GM18502 (cell line): Measurements from ENCODE around the gene UBR7.
"Not testable (repeated sequence)": the region's sequence is repeated elsewhere in the genome, so short reads cannot be mapped to it uniquely, and the experiment has no call there.

Experiments
- ATAC-seq: cut with Tn5 transposase; IDR thresholded peaks from one replicate; pipeline ENCODE4 v1.9.1; 2021; ENCODE audit warnings: mild to moderate bottlenecking; ENCODE audit not compliant: unreplicated experiment, poor library complexity

The UBR7 gene, protein sequence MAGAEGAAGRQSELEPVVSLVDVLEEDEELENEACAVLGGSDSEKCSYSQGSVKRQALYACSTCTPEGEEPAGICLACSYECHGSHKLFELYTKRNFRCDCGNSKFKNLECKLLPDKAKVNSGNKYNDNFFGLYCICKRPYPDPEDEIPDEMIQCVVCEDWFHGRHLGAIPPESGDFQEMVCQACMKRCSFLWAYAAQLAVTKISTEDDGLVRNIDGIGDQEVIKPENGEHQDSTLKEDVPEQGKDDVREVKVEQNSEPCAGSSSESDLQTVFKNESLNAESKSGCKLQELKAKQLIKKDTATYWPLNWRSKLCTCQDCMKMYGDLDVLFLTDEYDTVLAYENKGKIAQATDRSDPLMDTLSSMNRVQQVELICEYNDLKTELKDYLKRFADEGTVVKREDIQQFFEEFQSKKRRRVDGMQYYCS

DNA sequence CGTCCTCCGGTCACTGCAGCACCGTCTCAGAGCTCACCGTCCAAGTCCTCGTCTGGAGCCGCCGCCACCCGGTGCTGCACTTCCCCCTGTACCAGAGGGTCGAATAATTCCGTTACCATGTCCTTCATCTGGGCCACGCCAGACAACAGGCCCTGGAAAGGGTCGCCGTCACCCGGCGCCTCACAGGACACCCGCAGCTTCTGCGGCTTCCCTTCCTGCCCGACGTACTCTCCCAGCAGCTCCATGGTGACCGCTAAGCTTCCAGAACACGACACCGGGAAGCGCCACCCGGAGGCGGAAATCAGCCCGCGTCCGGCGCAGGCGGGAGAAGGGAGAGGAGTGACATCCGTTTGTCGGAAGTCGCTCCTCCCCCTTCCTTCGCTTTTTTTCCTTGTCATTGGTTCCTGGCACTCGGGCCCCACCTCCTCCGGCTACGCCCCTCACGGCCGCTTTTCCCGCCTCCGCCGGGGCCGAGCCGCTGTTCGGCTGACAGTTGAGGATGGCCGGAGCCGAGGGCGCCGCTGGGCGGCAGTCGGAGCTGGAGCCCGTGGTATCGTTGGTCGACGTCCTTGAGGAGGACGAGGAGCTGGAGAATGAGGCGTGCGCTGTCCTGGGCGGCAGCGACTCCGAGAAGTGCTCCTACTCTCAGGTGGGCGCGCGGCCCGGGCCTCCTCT is at the start of gene UBR7, which contains the start of gene GON7:
TSS of gene UBR7 (plus strand) at position 464 of the 675 bp plus-strand sequence. CDS start at position 500, 36 bp downstream.
TSS of gene GON7 (minus strand) at position 273 of the 675 bp plus-strand sequence. CDS start at position 245, 28 bp downstream.
- ATAC-seq: peak; percentile 80

DNA sequence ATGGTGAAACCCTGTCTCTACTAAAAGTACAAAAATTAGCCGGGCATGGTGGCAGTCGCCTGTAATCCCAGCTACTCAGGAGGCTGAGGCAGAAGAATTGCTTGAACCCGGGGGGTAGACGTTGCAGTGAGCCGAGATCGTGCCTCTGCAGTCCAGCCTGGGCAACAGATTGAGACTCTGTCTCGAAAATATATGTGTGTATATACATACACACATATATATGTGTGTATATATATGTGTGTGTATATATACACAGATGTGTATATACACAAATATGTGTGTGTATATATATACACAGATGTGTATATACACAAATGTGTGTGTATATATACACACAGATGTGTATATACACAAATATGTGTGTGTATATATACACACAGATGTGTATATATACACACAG is 48.7 kb upstream of the UBR7 start:
- ATAC-seq: not testable (repeated sequence)

DNA sequence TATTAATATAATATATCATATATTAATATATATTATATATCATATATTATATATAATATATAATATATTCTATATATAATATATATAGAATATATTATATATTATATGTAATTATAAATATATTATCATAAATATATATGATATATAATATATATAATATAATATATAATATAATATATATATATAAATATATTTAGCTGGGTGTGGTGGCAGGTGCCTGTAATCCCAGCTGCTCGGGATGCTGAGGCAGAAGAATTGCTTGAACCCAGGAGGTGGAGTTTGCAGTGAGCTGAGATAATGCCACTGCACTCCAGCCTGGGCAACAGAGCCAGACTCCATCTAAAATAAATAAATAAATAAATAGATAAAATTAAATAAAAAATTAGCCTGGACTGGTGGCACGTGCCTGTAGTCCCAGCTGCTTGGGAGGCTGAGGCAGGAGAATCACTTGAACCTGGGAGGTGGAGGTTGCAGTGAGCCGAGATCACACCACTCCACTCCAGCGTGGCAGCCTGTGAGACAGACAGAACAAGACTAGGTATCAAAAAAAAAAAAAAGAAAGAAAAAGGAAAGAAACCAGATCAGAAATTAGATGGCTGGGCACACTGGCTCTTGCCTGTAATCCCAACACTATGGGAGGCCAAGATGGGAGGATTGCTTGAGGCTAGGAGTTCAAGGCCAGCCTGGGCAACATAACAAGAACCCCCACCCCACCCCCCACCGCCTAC is 47.3 kb upstream of the UBR7 start:
- not testable (repeated sequence) for ATAC-seq

DNA sequence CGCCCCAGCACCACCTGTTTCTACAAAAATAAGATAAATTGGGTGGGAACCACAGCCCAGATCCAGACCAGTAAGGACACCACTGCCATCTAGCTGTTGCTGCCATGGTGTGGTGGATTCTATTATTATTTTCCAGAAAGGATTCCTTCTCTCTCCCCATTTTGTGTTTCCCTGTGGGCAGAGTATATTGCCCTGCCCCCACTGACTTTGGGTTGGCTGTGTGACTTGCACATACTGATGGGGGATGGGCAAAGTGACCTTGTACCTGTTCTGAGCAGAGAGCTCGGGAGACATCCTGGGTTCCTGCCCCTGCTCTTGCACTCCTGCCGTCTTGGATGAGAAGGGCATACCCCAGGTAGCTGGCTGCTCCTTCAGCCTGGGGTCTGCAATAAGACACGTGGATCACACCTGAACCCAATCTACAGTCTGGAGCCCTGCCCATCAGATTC is 46.7 kb upstream of the UBR7 start:
- no peak for ATAC-seq

DNA sequence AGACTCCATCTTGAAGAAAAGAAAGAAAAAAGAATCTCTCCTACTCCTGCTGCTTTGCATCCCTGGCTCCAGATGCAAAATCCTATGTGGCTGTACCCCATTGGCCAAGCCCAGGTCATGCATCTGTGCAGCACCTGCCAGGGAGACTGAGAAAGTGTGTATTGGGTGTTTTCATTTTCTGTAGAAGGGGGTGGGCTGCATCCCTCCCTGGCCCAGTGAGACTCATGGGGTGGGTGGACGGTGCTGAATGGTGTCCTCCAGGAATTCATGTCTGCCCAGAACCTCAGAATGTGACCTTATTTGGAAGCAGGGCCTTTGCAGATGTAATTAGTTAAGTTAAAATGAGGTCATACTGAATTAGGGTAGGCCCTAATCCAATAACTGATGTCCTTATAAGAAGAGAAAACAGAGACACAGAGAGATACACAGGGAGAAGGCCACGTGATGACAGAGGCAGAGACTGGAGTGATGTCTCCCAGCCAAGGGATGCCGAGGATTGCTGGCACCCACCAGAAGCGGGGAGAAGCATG is 45.6 kb upstream of the UBR7 start:
- ATAC-seq: no peak

DNA sequence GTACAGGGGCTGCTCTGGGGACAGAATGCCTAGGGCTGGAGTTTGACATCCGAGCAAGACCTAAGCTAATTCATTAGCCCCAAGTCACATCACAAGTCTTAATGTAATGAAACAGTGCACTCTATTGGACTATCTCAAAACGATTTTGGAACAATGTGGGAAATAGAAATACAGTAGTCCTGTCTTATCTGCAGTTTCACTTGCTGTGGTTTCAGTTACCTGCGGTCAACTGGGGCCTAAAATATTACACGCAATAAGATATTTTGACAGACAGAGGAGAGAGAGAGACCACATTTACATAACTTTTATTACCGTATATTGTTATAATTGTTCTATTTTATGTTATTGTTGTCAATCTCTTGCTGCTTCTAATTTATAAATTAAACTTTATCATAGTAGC is 43.5 kb upstream of the UBR7 start:
- ATAC-seq: no peak

DNA sequence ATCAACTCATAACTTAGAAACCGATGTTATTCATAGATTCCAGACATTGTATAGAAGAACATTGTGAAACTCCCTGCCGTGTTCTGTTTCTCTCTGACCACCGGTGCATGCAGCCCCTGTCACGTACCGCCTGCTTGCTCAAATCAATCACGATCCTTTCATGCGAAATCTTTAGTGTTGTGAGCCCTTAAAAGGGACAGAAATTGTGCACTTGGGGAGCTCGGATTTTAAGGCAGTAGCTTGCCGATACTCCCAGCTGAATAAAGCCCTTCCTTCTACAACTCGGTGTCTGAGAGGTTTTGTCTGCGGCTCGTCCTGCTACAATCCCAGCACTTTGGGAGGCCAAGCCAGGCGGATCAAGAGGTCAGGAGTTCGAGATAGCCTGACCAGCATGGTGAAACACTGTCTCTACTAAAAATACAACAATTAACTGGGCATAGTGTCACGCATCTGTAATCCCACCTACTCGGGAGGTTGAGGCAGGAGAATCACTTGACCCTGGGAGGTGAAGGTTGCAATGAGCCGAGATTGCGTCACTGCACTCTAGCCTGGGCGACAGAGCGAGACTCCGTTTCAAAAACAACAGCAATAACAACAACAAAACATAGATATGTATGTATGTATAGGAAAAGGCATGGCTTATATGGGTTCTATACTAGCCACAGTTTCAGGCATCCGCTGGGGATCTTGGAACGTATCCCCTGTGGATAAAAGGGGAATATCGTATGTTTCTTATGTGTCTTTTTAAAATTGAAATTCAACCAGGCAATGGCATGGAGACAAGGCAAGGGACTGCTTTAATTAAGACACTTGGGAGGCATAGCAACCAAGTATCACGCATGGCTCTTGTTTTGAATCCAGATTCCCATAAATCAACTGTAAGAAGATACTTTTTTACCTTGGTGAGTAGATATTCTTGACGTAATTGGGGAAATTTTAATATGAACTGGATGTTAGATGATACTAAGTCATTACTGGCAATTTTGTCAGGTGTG is 41.5 kb upstream of the UBR7 start:
- ATAC-seq: not testable (repeated sequence)

DNA sequence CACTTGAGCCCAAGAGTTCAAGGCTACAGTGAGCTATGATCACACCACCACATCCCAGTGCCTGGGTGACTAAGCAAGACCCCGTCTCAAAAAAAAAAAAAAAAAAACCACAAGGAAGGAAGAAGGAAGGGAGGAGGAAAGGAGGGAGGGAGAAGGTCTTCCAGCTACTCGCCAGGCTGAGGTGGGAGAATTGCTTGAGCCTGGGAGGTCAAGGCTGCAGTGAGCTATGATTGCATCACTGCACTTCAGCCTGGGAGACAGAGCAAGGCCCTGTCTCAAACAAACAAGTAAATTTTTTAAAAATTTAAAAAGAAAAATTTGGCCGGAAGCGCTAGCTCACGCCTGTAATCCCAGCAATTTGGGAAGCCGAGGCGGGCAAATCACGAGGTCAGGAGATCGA is 38.4 kb upstream of the UBR7 start:
- not testable (repeated sequence) for ATAC-seq

DNA sequence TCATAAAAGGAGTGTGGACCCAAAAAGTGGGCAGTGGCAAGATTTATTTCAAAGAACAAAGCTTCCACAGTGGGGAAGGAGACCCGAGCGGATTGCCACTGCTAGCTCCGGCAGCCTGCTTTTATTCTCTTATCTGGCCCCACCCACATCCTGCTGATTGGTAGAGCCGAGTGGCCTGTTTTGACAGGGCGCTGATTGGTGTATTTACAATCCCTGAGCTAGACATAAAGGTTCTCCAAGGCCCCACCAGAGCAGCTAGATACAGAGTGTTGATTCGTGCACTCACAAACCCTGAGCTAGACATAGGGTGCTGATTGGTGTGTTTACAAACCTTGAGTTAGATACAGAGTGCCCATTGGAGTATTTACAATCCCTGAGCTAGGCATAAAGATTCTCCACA is 37.4 kb upstream of the UBR7 start:
- ATAC-seq: not testable (repeated sequence)

DNA sequence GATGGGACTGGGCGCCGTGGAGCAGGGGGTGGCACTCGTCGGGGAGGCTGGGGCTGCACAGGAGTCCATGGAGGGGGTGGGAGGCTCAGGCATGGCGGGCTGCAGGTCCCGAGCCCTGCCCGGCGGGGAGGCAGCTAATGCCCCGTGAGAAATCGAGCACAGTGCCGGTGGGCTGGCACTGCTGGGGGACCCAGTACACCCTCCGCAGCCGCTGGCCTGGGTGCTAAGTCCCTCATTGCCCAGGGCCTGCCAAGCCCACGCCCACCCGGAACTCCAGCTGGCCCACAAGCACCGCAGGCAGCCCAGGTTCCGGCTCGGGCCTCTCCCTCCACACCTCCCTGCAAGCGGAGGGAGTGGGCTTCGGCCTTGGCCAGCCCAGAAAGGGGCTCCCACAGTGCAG is 36.9 kb upstream of the UBR7 start:
- ATAC-seq: not testable (repeated sequence)

DNA sequence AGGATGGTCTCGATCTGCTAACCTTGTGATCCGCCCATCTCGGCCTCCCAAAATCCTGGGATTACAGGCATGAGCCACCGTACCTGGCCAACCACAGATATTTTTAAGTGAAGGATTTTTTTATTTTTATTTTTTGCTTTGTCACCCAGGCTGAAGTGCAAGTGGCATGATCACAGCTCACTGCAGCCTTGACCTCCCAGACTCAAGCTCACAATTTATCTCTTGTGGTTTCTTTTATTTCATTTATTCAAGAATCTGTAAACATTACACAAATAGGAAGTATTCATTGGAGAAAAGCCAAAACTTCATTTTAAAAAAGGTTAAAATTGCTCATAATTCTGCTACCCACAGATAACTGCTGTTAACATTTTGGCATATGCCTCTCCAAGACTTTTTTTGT is 35.7 kb upstream of the UBR7 start:
- ATAC-seq: no peak

DNA sequence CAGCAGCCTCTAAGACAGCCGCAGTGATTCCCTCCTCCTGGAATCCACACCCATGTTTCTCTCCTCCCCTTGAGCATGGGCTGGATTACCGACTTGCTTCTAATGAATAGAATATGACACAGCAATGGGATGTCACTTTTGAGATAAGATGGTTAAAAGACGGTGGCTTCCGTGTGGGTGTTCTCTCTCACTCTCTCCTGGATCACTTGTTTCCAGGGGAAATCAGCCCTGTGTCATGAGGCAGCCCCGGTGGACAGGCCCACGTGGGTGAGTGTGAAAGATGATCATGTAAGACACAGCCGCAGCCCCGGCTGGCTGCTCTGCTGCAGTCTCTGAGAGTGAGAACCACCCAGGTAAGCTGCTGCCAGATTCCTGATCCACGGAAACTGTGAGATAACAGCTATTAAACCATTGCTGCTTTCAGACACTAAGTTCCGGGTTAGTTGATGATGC is 33.1 kb upstream of the UBR7 start:
- ATAC-seq: no peak

DNA sequence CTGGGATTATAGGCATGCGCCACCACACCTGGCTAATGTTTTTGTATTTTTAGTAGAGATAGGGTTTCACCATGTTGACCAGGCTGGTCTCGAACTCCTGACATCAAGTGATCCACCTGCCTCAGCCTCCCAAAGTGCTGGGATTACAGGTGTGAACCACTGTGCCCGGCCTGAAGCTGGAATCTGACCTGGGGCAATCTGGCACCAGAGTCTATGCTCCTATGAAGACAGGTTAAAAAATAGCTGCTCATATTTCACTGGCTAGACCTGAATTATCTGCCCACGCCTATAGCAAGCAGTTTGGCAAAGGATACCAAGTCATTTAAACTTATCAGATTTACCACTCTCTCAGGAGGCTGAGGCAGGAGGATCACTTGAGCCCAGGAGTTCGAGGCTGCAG is 32.3 kb upstream of the UBR7 start:
- not testable (repeated sequence) for ATAC-seq

DNA sequence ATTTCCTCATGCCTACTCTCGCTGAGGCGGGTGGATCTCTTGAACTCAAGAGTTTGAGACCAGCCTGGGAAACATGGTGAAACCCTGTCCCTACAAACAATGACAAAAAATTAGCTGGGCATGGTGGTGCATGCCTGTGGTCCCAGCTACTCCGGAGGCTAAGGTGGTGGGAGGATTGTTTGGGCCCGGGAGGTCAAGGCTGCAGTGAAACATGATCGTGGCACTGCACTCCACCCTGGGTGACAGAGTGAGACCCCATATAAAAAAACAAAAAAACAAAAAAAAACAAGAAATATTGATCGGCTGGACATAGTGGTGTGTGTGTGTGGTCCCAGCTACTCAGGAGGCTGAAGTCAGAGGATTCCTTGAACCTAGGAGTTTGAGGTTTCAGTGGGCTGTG is 31.6 kb upstream of the UBR7 start:
- ATAC-seq: no peak

DNA sequence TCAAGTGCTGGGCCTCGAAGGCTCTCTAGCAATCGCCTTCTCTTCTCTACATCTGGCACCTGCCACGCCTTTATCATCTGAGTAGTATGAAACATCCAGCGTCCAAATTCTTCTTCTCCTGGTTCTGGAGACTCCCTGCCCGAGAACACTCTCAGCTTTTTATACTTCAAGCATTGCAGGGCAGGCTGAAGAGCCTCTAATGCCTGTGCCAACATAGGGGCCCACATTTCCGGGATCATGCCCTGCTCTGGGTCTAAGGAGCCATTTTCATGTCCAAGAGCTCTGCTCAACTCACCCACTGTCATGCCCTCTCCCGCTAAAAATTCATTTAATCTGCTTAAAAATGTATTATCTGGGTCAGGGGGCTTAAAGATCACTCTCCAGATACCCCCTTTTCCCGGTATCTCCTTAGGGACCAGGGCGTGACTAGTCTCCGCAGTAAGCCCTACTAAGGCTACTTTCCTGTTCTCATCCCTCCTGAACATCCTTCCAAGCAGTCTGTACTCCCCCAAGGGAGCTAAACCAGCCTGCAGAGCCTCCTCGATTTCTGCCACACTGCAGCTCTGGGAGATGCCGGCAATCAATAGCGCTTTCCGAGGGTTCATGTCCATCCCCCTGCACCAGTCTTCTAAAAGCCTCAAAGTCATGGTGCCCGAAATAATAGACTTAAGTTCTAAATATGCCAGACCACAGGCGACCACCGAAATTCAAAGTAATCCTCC is 23.3 kb upstream of the UBR7 start:
- ATAC-seq: no peak

DNA sequence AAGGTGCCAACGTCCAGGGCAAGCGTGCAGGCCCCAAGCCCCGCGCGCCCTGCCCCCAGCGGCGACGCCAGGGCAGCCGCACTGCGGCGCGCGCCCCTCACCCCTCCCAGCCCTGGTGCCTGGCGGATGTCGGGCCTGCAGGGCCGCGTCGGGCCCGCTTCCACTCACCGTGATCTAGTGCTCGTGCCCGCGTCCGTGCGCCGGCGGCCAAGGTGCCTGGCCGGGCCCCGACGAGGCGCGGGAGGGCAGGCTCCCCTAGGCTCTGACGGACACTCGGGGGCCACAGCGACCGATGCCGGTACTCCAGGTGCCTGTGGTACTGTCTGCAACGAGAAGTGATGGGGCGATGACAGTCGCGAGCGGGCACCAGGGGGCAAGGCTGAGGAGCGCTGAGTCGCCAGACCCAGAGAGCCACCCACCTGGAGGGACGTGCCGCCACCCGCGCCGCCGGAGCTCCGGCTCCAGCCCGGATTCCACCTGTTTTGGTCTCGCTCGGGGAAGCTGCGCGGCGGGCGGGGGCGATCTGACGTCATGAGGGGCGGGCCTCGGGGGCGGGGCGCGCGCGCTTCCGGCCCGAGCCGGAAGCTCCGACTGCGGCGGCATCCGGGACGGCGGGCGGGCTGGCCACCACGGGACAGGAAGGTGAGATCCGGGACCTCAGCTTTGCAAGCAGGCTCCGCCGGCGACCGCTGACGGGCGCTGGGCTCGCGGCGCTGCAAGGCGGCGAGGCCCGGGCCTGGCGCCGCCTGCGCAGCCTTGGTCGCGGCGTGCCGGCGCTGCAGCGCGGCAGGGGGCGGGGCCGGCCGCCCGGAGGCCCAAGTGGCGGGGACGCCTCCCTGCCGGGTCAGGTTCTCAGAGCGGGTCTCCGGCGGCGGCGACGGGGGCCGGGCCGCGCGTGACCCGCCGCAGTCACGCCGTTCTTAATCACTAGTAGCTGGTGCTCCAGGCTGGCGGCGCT is 22.4 kb upstream of the UBR7 start, which contains the start of the genes LYSET and MOAP1:
TSS of gene LYSET (plus strand) at position 927 of the 958 bp plus-strand sequence. CDS start 89 bp downstream, outside the sequence.
TSS of gene MOAP1 (minus strand) at position 507 of the 958 bp plus-strand sequence. CDS start 655 bp downstream, outside the sequence.
- ATAC-seq: peak; percentile 83

DNA sequence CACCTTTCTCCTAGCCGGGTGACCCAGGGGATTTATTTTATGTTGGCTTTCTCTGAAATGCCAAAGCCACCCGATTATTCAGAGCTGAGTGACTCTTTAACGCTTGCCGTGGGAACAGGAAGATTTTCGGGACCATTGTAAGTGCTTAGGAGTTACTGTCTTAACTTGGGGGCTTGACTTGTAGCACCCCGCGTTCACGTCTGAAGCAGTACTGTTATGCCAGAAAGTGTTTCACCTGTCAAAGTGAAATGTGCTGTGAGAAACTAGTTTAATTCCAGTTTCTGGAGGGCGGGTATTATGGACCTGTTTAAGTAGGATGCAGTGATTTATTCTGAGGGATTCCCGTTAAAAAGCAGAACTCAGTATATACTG is 21.7 kb upstream of the UBR7 start:
- peak; percentile 10 for ATAC-seq
